NCI-H128 (cell line): ENCODE measurements around the gene CCDC152.

Experiments
- DNase-seq: peaks from one replicate; lab custom pipeline; 2025; ENCODE audit not compliant: unreplicated experiment; lab: John Stamatoyannopoulos, UW

CCDC152 gene

GRCh38 chr5:42779083-42779482 lies 22.5 kb downstream of the CCDC152 start:
- no peak for DNase-seq

GRCh38 chr5:42781584-42781983 lies 25.0 kb downstream of the CCDC152 start:
- no peak for DNase-seq

GRCh38 chr5:42784132-42784531 lies 27.5 kb downstream of the CCDC152 start:
- DNase-seq, result no peak

- no peak for DNase-seq
These were observed 29.1 kb downstream of the CCDC152 start for GRCh38 chr5:42785756-42786155.

- DNase-seq, result no peak
These were observed 30.5 kb downstream of the CCDC152 start for GRCh38 chr5:42787073-42787472.

- no peak for DNase-seq
These were observed 31.2 kb downstream of the CCDC152 start for GRCh38 chr5:42787845-42788244.

GRCh38 chr5:42791151-42791550 lies 34.5 kb downstream of the CCDC152 start:
- DNase-seq, result no peak

- no peak for DNase-seq
These were observed 41.9 kb downstream of the CCDC152 start for GRCh38 chr5:42798284-42799240.

GRCh38 chr5:42799241-42799608 lies 42.6 kb downstream of the CCDC152 start:
- DNase-seq, result no peak

GRCh38 chr5:42799668-42800114 lies 43.1 kb downstream of the CCDC152 start:
- no peak for DNase-seq

- DNase-seq, result no peak
These were observed 44.2 kb downstream of the CCDC152 start for GRCh38 chr5:42800748-42801330.

GRCh38 chr5:42801516-42802166 lies 45.0 kb downstream of the CCDC152 start:
- DNase-seq, result no peak

- DNase-seq, result no peak
These were observed 48.2 kb downstream of the CCDC152 start for GRCh38 chr5:42804717-42805339.

- no peak for DNase-seq
These were observed 49.5 kb downstream of the CCDC152 start for GRCh38 chr5:42806004-42806700.

GRCh38 chr5:42806701-42807262 lies 50.2 kb downstream of the CCDC152 start:
- DNase-seq, result no peak

GRCh38 chr5:42807722-42808447 lies 51.3 kb downstream of the CCDC152 start:
- DNase-seq, result no peak

- DNase-seq, result no peak
These were observed 52.4 kb downstream of the CCDC152 start for GRCh38 chr5:42808888-42809611.

GRCh38 chr5:42810834-42811590 lies 54.4 kb downstream of the CCDC152 start:
- no peak for DNase-seq
